HepG2 (cell line): ENCODE data around the gene VWA7. TPM values are rescaled to one million over a fixed set of nuclear protein-coding genes. Genes with fewer than 3 reads are reported as not detected.

ENCODE experiments used
- AGO2 ChIP-seq: fragments of 200-400 bp; formaldehyde crosslinking; optimal IDR thresholded peaks from 2 replicates; pipeline ENCODE3; 2017; ENCODE audit warnings: mild to moderate bottlenecking, low read depth, low read length, moderate library complexity
- ELF1 ChIP-seq: sonication (generic); formaldehyde crosslinking; IDR thresholded peaks from 2 replicates; pipeline ENCODE4 v1.4.0; 2020; ENCODE audit warnings: missing genetic modification reagents
- GLMP ChIP-seq: sonication (generic); formaldehyde crosslinking; IDR thresholded peaks from 2 replicates; pipeline ENCODE4 v1.9.0; 2021; ENCODE audit warnings: missing genetic modification reagents, mild to moderate bottlenecking, borderline replicate concordance
- MAZ ChIP-seq, 2 experiments: sonication (generic) in 1 of 2; formaldehyde crosslinking in 1 of 2; IDR thresholded peaks; 2 replicates each; pipeline versions ENCODE4 v1.5.0 to v1.6.1; 2012 to 2020; ENCODE audit warnings: low read depth in 2 of 2, mild to moderate bottlenecking in 2 of 2, borderline replicate concordance in 1 of 2, improper control_type of control experiment in 1 of 2, low read length in 1 of 2, missing genetic modification reagents in 1 of 2, moderate library complexity in 1 of 2
- MNT ChIP-seq: fragments of 450-650 bp; IDR thresholded peaks from 2 replicates; pipeline ENCODE4 v1.6.1; 2016
- NFE2L2 ChIP-seq: fragments of 150-350 bp; IDR thresholded peaks from 2 replicates; pipeline ENCODE4 v1.6.1; 2014; ENCODE audit warnings: low read length
- NR2F1 ChIP-seq, 2 experiments: fragments of 450-650 bp in 1 of 2; formaldehyde crosslinking in 1 of 2; IDR thresholded peaks; 2 replicates each; pipeline versions ENCODE4 v1.5.0 to v1.6.1; 2016 to 2020; ENCODE audit warnings: mild to moderate bottlenecking in 1 of 2, missing compliant biosample characterization in 1 of 2, missing genetic modification reagents in 1 of 2, moderate library complexity in 1 of 2
- POLR2AphosphoS5 ChIP-seq: IDR thresholded peaks from 2 replicates; pipeline ENCODE4 v1.6.1; 2012; ENCODE audit warnings: low read depth, low read length
- PRDM10 ChIP-seq: sonication (generic); formaldehyde crosslinking; IDR thresholded peaks from 2 replicates; pipeline ENCODE4 v1.4.0; 2020; ENCODE audit warnings: low read depth, missing genetic modification reagents
- SMC3 ChIP-seq: IDR thresholded peaks from 2 replicates; pipeline ENCODE4 v1.6.1; 2011; ENCODE audit warnings: low read length, improper control_type of control experiment
- SP5 ChIP-seq: IDR thresholded peaks from 2 replicates; pipeline ENCODE4 v1.6.1; 2016; ENCODE audit warnings: low read depth, borderline replicate concordance
- TSC22D2 ChIP-seq: sonication (generic); formaldehyde crosslinking; IDR thresholded peaks from 2 replicates; pipeline ENCODE4 v1.5.1; 2020; ENCODE audit warnings: missing genetic modification reagents, mild to moderate bottlenecking, borderline replicate concordance
- WIZ ChIP-seq: sonication (generic); formaldehyde crosslinking; IDR thresholded peaks from 2 replicates; pipeline ENCODE4 v1.5.1; 2020; ENCODE audit warnings: mild to moderate bottlenecking, missing genetic modification reagents
- XBP1 ChIP-seq: sonication (generic); formaldehyde crosslinking; IDR thresholded peaks from 2 replicates; pipeline ENCODE4 v1.5.0; 2020; ENCODE audit warnings: missing genetic modification reagents
- ZBTB25 ChIP-seq: IDR thresholded peaks from 2 replicates; pipeline ENCODE4 v1.6.1; 2018; ENCODE audit warnings: missing genetic modification reagents
- ZC3H4 ChIP-seq: sonication (generic); formaldehyde crosslinking; IDR thresholded peaks from 2 replicates; pipeline ENCODE4 v1.4.0; 2020; ENCODE audit warnings: missing genetic modification reagents, borderline replicate concordance
- ZNF121 ChIP-seq: sonication (generic); formaldehyde crosslinking; IDR thresholded peaks from 2 replicates; pipeline ENCODE4 v1.5.0; 2020; ENCODE audit warnings: mild to moderate bottlenecking, missing genetic modification reagents
- ZNF230 ChIP-seq: sonication (generic); formaldehyde crosslinking; IDR thresholded peaks from 2 replicates; pipeline ENCODE4 v1.4.0; 2020; ENCODE audit warnings: mild to moderate bottlenecking, missing genetic modification reagents
- ZNF44 ChIP-seq: sonication (generic); formaldehyde crosslinking; IDR thresholded peaks from 2 replicates; pipeline ENCODE4 v1.5.1; 2020; ENCODE audit warnings: mild to moderate bottlenecking, missing genetic modification reagents
- ZNF530 ChIP-seq: sonication (generic); formaldehyde crosslinking; IDR thresholded peaks from 2 replicates; pipeline ENCODE4 v1.5.0; 2020; ENCODE audit warnings: low read depth, mild to moderate bottlenecking, missing genetic modification reagents
- ZNF543 ChIP-seq: sonication (generic); formaldehyde crosslinking; IDR thresholded peaks from 2 replicates; pipeline ENCODE4 v1.4.0; 2020; ENCODE audit warnings: mild to moderate bottlenecking, missing genetic modification reagents
- ZNF672 ChIP-seq: sonication (generic); formaldehyde crosslinking; IDR thresholded peaks from 2 replicates; pipeline ENCODE4 v1.8.1; 2022; ENCODE audit warnings: missing genetic modification reagents
- polyA plus RNA-seq, 8 experiments: library from polyadenylated mRNA; depleted of rRNA in 3 of 8; stranded (reverse) in 7 of 8; unstranded in 1 of 8; fragments of >200 nt; fragmentation: Illumina TruSeq in 4 of 8; extraction: Trizol in 4 of 8; gene quantifications; 2 replicates each; pipeline versions ENCODE4 v1.2.1 to v1.2.3, GENCODE V29; 2011 to 2016; ENCODE audit warnings: low read depth in 4 of 8, missing spikeins in 1 of 8, mixed read lengths in 1 of 8; ENCODE audit not compliant: insufficient read depth in 1 of 8
- total RNA-seq, 5 experiments: library from RNA; depleted of rRNA; stranded (reverse); fragments of >200 nt; fragmentation: Illumina TruSeq; extraction: Trizol; gene quantifications; 2 replicates each; pipeline ENCODE4 v1.2.3, GENCODE V29; 2016; ENCODE audit warnings: low read depth in 1 of 5

VWA7 gene
- total and polyA plus RNA-seq, 2 of the 13 experiments (the other 11 are each of a cell fraction or from before 2014, with no cell fraction given), result 0.86 to 3.3 TPM

- TF ChIP-seq PRDM10 (CRISPR knock-in tag) (peak; percentile 89), NFE2L2 (no peak), ZNF530 (CRISPR knock-in tag) (no peak), WIZ (peak; percentile 85), NR2F1 (CRISPR knock-in tag; IDR thresholded peaks at IDR 0.05) (0 out of 4 replicates have a peak, but pooled peaks of 1 of the 2 experiments have one; percentile 43), GLMP (no peak), POLR2AphosphoS5 (peak; percentile 86), ZC3H4 (CRISPR knock-in tag) (peak; percentile 44; the same call in 1 of the 2 replicates), ZNF230 (peak; percentile 93), ZNF672 (CRISPR knock-in tag) (no peak), ZNF121 (CRISPR knock-in tag) (no peak), ZNF44 (CRISPR knock-in tag) (peak; percentile 99), SP5 (peak; percentile 68; the same call in 1 of the 2 replicates), MAZ (IDR thresholded peaks at IDR 0.05; ENCODE audit: borderline replicate concordance, low read depth, low read length) (peak; percentile 84; the same call in 1 of the 2 replicates), MAZ (CRISPR knock-in tag; IDR thresholded peaks at IDR 0.05; ENCODE audit: low read depth) (peak; percentile 95), ZNF543 (CRISPR knock-in tag) (peak; percentile 75; the same call in 1 of the 2 replicates), ELF1 (peak; percentile 82), TSC22D2 (CRISPR knock-in tag) (peak; percentile 88; the same call in 1 of the 2 replicates), SMC3 (no peak), XBP1 (CRISPR knock-in tag) (no peak), AGO2 (peak; percentile 85), ZBTB25 (CRISPR knock-in tag) (peak; percentile 93), MNT (peak; percentile 60)
These were observed 29.5 kb upstream of the VWA7 start, which contains the start of gene LSM2 (continued) for GRCh38 chr6:31806470-31807272.
